NT2/D1 (cell line): ENCODE results near the gene TBCK.

Experiments used
- DNase-seq: peaks from one replicate; pipeline ENCODE4 v3.0.0-alpha.2; 2011; ENCODE audit warnings: low read depth, low spot score
- H3K27me3 ChIP-seq: 2 replicates; pipeline ENCODE4 v1.6.0; 2011; ENCODE audit warnings: mild to moderate bottlenecking; ENCODE audit not compliant: insufficient read length, insufficient read depth
- H3K36me3 ChIP-seq: 2 replicates; pipeline ENCODE4 v1.6.1; 2011; ENCODE audit warnings: mild to moderate bottlenecking, low read length, mixed read lengths; ENCODE audit not compliant: insufficient read depth, insufficient read length
- H3K4me1 ChIP-seq: 2 replicates; pipeline ENCODE4 v1.5.1; 2011; ENCODE audit not compliant: insufficient read depth, insufficient read length
- H3K4me3 ChIP-seq: 2 replicates; pipeline ENCODE4 v1.5.1; 2011; ENCODE audit warnings: low read depth; ENCODE audit not compliant: insufficient read length
- H3K9ac ChIP-seq: 2 replicates; pipeline ENCODE4 v1.6.0; 2011; ENCODE audit warnings: low read depth; ENCODE audit not compliant: insufficient read length
- H3K9me3 ChIP-seq: 2 replicates; pipeline ENCODE4 v1.5.1; 2011; ENCODE audit warnings: mild to moderate bottlenecking, low read length; ENCODE audit not compliant: insufficient read depth
- SUZ12 ChIP-seq: IDR thresholded peaks from 2 replicates; pipeline ENCODE4 v1.6.1; 2011; ENCODE audit not compliant: insufficient read length, insufficient read depth; ENCODE audit errors: extremely low read depth
- YY1 ChIP-seq: IDR thresholded peaks from 2 replicates; pipeline ENCODE4 v1.6.1; 2011; ENCODE audit not compliant: insufficient read length, insufficient read depth
- ZNF274 ChIP-seq: IDR thresholded peaks from 2 replicates; pipeline ENCODE4 v1.6.1; 2011; ENCODE audit warnings: mild to moderate bottlenecking, low read depth, low read length

TBCK gene

DNA sequence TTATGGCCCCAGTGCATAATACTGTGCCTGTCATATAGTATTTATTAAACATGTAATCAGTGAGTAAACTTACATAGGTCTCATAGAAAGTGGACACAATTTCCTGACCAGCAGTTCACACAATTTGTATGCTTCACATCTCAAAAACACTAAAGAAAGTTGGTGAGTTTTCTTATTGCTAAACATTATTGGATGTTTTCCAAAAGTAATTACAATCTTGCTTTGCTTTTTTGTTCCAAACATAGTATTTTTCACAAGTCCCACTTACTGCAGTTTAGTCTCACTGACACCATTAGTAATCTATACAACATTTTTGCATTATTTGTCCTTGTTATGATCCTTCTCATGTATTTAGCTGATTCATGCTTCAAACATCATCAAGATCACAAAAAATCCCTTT lies 132.5 kb downstream of the TBCK start:
- Histone ChIP-seq H3K4me1 (no peaks in the 10 kb centered on the region), H3K4me3 (no peak overlapping the region), H3K9ac (no peak overlapping the region), H3K9me3 (no peaks in the 10 kb centered on the region), H3K36me3 (no peaks in the 10 kb centered on the region), H3K27me3 (no peaks in the 10 kb centered on the region)
- TF ChIP-seq SUZ12 = no peak
- no peak for TF ChIP-seq ZNF274
- TF ChIP-seq YY1 = no peak
- no peak for DNase-seq

DNA sequence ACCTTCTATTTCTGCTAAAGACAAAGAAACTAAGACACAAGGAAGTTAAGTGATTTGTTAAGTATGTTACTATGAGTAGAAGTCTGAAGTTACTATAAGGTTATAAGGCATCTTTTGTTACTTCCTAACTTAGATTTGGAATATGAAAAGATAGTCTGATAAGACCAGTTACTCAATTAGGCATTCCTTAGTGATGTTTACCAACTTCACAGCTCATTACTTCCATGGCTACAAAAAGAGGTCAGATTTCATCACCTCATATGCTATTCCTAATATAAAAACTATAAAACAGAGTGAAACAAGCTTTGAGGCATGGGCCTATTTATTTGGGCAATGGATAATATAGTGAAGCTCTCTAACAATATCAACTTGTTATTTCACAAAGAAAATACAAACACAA lies 143.1 kb downstream of the TBCK start:
- Histone ChIP-seq H3K9ac (no peak overlapping the region), H3K36me3 (no peaks in the 10 kb centered on the region), H3K9me3 (no peaks in the 10 kb centered on the region), H3K27me3 (no peaks in the 10 kb centered on the region), H3K4me3 (no peak overlapping the region), H3K4me1 (no peaks in the 10 kb centered on the region)
- no peak for DNase-seq
- no peak for TF ChIP-seq SUZ12
- no peak for TF ChIP-seq YY1
- TF ChIP-seq ZNF274 = no peak

DNA sequence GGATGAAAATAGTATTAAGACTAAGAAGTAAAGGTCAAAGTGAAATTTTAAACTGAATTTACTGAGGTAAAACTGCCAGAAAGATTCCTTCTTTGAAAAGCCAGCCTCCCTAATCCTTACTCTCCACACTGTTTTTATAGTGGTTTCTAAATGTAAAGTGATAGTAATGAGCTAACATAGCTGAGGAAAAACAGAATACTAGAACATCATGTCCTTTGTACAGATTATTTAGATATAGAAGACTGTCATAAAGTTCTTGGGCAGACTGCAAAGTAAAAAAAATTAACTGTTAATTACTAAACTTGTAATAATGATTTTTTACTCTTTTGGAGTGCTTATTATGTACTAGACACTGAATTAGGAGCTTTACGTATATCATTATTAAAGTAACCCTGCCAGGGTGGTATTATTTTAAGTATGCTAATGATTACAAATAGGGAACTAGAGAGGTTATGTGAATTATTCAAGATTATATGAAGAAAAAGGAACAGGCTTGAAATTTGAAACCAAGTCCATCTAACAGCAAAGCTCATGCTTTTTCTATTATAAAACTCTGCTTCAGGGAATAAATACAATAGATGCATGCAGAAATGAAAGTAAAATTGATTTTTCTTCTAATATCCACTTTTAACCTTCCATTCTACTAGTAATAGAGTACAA lies 150.5 kb downstream of the TBCK start:
- H3K4me3 ChIP-seq = no peak overlapping the region
- no peak overlapping the region for H3K9ac ChIP-seq
- TF ChIP-seq YY1 (no peak), ZNF274 (no peak)
- no peaks in the 10 kb centered on the region for H3K36me3 ChIP-seq
- H3K4me1 ChIP-seq = no peaks in the 10 kb centered on the region
- DNase-seq = no peak
- no peaks in the 10 kb centered on the region for H3K27me3 ChIP-seq
- peaks cover 23% of the 10 kb centered on the region for H3K9me3 ChIP-seq

DNA sequence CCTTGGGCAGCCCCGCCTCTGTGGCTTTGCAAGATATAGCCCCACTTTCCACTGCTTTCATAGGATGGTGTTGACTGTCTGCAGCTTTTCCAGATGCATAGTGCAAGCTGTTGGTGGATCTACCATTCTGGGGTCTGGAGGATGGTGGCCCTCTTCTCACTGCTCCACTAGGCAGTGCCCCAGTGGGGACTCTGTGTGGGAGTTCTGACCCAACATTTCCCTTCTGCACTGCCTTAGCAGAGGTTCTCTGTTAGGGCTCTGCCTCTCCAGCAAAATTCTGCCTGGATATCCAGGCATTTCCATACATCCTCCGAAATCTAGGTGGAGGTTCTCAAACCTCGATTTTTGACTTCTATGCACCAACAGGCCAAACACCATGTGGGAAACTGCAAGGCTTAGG lies 153.7 kb downstream of the TBCK start:
- no peak overlapping the region for H3K9ac ChIP-seq
- H3K27me3 ChIP-seq = no peaks in the 10 kb centered on the region
- no peaks in the 10 kb centered on the region for H3K36me3 ChIP-seq
- no peak for TF ChIP-seq ZNF274
- no peak for TF ChIP-seq YY1
- no peak for TF ChIP-seq SUZ12
- no peak overlapping the region for H3K4me3 ChIP-seq
- H3K9me3 ChIP-seq = peaks cover 23% of the 10 kb centered on the region
- H3K4me1 ChIP-seq = no peaks in the 10 kb centered on the region
- no peak for DNase-seq

DNA sequence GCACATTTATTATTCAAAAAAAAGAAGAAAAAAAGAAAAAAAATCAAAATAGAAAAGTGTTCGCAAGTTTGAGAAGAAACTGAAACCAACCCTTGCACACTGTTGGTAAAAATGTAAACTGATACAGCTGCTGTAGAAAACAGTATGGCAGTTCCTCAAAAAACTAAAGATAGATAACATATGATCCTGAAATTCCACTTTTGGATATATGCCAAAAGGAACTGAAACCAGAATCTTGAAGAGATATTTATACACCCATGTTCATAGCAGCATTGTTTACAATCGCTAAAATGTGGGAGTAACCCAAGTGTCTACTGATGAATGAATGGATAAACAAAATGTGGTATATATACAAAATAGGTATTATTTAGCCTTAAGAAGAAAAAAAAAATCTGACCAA lies 155.4 kb downstream of the TBCK start:
- Histone ChIP-seq H3K27me3 (no peaks in the 10 kb centered on the region), H3K9ac (no peak overlapping the region), H3K9me3 (peaks cover 23% of the 10 kb centered on the region), H3K36me3 (no peaks in the 10 kb centered on the region), H3K4me3 (no peak overlapping the region), H3K4me1 (no peaks in the 10 kb centered on the region)
- no peak for DNase-seq
- no peak for TF ChIP-seq YY1
- no peak for TF ChIP-seq ZNF274
- TF ChIP-seq SUZ12 = no peak

DNA sequence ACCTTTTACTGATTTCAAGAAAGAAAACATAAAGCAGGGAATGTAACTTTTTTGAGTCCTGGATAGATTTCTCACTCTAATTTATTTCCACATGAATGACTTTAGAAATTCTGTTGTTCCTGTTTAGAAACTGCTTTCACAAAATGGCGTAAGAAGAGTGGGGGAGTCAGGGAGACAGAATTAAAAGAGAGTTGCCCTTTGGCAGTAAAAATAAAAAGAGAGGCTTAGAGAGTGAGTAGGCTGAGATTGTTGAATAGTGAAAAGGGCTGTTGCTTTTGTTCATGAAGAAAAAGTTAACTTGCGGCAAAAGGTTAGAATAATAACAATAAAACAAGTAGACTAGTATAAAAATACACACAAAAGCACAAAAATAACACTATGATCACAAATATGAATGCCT lies 166.1 kb downstream of the TBCK start:
- TF ChIP-seq YY1 (no peak), SUZ12 (no peak), ZNF274 (no peak)
- Histone ChIP-seq H3K27me3 (no peaks in the 10 kb centered on the region), H3K36me3 (no peaks in the 10 kb centered on the region), H3K9me3 (no peaks in the 10 kb centered on the region), H3K9ac (no peak overlapping the region), H3K4me1 (no peaks in the 10 kb centered on the region), H3K4me3 (no peak overlapping the region)
- DNase-seq = no peak

DNA sequence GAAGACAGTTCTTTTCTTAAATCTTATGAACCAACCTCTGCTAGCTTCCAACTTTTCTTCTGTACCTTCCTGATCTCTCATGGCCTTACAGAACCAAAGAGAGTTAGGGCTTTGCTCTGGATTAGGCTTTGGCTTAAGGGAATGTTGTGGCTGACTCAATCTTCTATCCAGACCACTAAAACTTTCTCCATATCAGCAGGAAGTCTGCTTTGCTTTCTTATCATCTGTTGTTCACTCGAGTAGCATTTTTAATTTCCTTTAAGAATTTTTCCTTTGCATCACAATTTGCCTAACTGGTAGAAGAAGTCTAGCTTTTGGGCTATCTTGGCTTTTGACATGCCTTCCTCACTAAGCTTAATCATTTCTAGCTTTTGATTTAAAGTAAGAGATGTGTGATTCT lies 167.0 kb downstream of the TBCK start:
- Histone ChIP-seq H3K4me1 (no peaks in the 10 kb centered on the region), H3K9me3 (no peaks in the 10 kb centered on the region), H3K27me3 (no peaks in the 10 kb centered on the region), H3K4me3 (no peak overlapping the region), H3K9ac (no peak overlapping the region), H3K36me3 (no peaks in the 10 kb centered on the region)
- DNase-seq = no peak
- TF ChIP-seq SUZ12 = no peak

DNA sequence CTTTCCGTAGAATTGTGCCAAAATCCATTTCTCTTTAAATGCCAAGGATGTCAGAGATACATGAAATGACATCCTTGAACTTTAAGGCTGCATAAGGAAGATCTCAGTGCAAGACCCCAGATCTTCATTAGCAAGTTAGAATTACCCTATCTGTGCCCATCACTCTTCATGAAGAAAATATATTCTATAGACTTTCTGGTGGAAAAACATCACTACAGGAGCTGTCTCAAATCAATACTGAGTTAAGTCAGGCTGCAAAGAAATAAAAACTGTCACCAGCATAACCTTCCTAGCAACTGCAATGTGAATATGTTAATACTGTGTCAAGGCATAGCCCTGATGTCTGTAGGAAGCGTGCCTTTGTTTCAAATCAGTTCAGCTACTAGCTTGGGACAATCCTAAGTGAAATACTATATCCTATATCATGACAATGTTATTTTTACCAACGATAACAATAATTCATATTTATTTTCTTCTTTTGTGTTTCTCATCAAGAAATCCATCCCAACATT lies 173.3 kb downstream of the TBCK start:
- Histone ChIP-seq H3K27me3 (no peaks in the 10 kb centered on the region), H3K36me3 (no peaks in the 10 kb centered on the region), H3K9me3 (no peaks in the 10 kb centered on the region), H3K4me3 (no peak overlapping the region), H3K9ac (no peak overlapping the region), H3K4me1 (no peaks in the 10 kb centered on the region)
- DNase-seq = no peak
- no peak for TF ChIP-seq SUZ12
- no peak for TF ChIP-seq ZNF274
- TF ChIP-seq YY1 = no peak
